Subcutaneous adipose tissue (tissue), 4 donors: ENCODE measurements around the gene PLCD1. TPM values are rescaled to one million over a fixed set of nuclear protein-coding genes. Genes with fewer than 3 reads are reported as not detected.

ENCODE experiments used
- CTCF ChIP-seq: fragments of 450-650 bp; IDR thresholded peaks from one replicate; pipeline ENCODE4 v1.5.1; 2016; ENCODE audit warnings: low read depth, mild to moderate bottlenecking, control low read depth, antibody characterized with exemption, moderate library complexity
- total RNA-seq, 4 donors: library from RNA; depleted of rRNA; stranded (reverse); fragments of >200 nt; gene quantifications; one replicate each; pipeline ENCODE4 v1.1.0, GENCODE V29; 2016

PLCD1 gene
- total RNA-seq, 4 donors from 2014 or later: 17.4 to 34.8 (median 25.2) TPM

- no peak for TF ChIP-seq CTCF
These were observed 932 bp upstream of the PLCD1 start for GRCh38 chr3:38030126-38031021.

GRCh38 chr3:38028621-38029361 is 651 bp downstream of the PLCD1 start:
- TF ChIP-seq CTCF: no peak

GRCh38 chr3:38027466-38028465 is 1.7 kb downstream of the PLCD1 start:
- TF ChIP-seq CTCF: no peak

GRCh38 chr3:38026856-38027255 is 2.6 kb downstream of the PLCD1 start:
- TF ChIP-seq CTCF: no peak

- no peak for TF ChIP-seq CTCF
These were observed 6.3 kb downstream of the PLCD1 start for GRCh38 chr3:38022896-38023709.

GRCh38 chr3:38022301-38022700 is 7.1 kb downstream of the PLCD1 start:
- no peak for TF ChIP-seq CTCF
